ENCODE measurements around the gene ACTN3.

DNA sequence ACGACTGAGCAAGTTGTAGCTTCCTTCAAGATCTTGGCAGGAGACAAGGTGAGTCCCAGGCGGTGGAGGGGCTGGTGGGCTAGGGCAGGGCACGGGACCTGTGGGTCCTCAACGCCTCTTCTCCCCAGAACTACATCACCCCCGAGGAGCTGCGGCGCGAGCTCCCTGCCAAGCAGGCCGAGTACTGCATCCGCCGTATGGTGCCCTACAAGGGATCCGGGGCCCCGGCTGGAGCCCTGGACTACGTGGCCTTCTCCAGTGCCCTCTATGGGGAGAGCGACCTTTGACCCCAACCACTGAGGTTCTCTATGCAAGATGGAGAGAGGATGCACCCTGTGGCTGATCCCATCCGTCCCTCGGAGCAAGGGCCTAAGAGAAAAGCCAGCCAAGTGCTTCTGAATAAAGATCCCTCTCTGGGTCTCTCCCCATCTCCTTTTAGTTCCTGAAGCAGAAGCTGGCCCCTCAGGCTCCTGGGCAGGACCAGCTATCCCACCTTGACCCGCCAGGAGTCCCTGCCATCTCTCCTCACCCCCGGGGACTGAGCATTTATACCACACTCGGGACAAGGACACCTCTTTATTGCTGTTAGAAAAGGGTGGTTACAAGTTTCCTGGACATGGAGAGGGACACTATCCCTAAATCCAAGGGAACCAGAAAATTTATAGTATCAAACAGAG, 16.3 kb downstream of the ACTN3 start:
- TF ChIP-seq GATA2 (IDR thresholded peaks at IDR 0.05; ENCODE audit: low read depth, low read length) (no peak), GATA3 (IDR thresholded peaks at IDR 0.05; ENCODE audit: low read depth, low read length) (no peak)

Measured in SH-SY5Y (cell line).